Activated CD4-positive, alpha-beta T cell treated with anti-CD3 and anti-CD28 coated beads for 36 hours (primary cell): ENCODE measurements around the gene ARV1. TPM values are rescaled to one million over a fixed set of nuclear protein-coding genes. Genes with fewer than 3 reads are reported as not detected.
"Not testable (repeated sequence)": the region's sequence is repeated elsewhere in the genome, so short reads cannot be mapped to it uniquely, and the experiment has no call there.

Source experiments
- ATAC-seq: fragments of 200-7000 bp; cut with Tn5 transposase; one replicate; pipeline ENCODE4 v1.10.0; 2021; ENCODE audit warnings: mild to moderate bottlenecking, moderate library complexity
- CTCF ChIA-PET: fragments of 350-600 bp; sonication (Branson Sonifier 250); formaldehyde crosslinking; loops from one replicate; lab custom pipeline; 2021; ENCODE audit warnings: antibody characterized with exemption; lab: Charles Lee
- POLR2A ChIA-PET: fragments of 350-600 bp; sonication (Branson Sonifier 250); formaldehyde crosslinking; loops from one replicate; lab custom pipeline; 2021; ENCODE audit warnings: antibody characterized with exemption, inconsistent platforms; lab: Charles Lee
- DNase-seq: peaks from one replicate; pipeline ENCODE4 v3.0.0-alpha.2; 2020
- H3K27ac Mint-ChIP-seq: one replicate; pipeline ENCODE4 v1.8.0; 2021; ENCODE audit warnings: mixed read lengths
- H3K27me3 Mint-ChIP-seq: one replicate; pipeline ENCODE4 v1.8.0; 2021; ENCODE audit warnings: mixed read lengths
- H3K36me3 Mint-ChIP-seq: one replicate; pipeline ENCODE4 v1.8.0; 2021; ENCODE audit warnings: low read depth, mixed read lengths
- H3K4me1 Mint-ChIP-seq: one replicate; pipeline ENCODE4 v1.8.0; 2021; ENCODE audit warnings: mixed read lengths
- H3K4me3 Mint-ChIP-seq: one replicate; pipeline ENCODE4 v1.8.0; 2021; ENCODE audit warnings: mild to moderate bottlenecking, moderate library complexity, mixed read lengths
- H3K9me3 Mint-ChIP-seq: one replicate; pipeline ENCODE4 v1.8.0; 2021; ENCODE audit warnings: low read depth, mixed read lengths
- intact Hi-C, 2 experiments: fragments of 100-400 bp; cut with DNase I in 1 of 2; cut with micrococcal nuclease in 1 of 2; formaldehyde crosslinking; loops; one replicate each; pipeline versions ENCODE4 v1.14.2 to v1.15.1; 2022 to 2024; cut with DNase I, micrococcal nuclease
- total RNA-seq, 2 experiments: library from RNA; stranded (reverse); gene quantifications; one replicate each; pipeline ENCODE4 v1.2.3, GENCODE V29; 2021

ARV1 gene
- total RNA-seq, 2 experiments from 2014 or later: 16.2 to 16.9 TPM

DNA sequence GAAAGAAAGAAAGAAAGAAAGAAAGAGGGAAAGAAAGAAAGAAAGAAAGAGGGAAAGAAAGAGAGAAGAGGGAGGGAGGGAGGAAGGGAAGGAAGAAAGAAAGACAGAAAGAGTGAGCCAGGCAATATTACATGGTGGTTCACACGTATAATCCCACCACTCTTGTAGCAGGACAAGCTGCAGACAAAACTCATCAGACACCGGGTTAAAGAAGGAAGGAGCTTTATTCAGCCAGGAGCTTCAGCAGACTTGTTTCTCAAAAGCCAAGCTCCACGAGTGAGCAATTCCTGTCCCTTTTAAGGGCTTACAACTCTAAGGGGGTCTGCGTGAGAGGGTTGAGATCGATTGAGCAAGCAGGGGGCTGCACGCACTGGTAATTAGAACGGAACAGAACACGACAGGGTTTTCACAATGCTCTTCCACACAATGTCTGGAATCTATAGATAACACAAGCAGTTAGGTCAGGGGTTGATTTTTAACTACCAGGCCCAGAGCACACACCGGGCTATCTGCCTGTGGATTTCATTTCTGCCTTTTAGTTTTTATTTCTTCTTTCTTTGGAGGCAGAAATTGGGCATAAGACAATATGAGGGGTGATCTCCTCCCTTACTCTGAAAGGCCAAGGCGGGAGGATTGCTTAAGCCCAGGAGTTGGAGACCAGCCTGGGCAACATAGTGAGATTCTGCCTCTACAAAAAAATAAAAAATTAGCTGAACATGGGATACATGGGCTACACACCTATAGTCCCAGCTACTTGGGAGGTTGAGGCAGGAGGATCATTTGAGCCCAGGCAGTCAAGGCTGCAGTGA, 67.2 kb downstream of the ARV1 start:
- ATAC-seq, intact Hi-C loops, H3K4me3 Mint-ChIP-seq, H3K27ac Mint-ChIP-seq, DNase-seq, H3K36me3 Mint-ChIP-seq, H3K9me3 Mint-ChIP-seq: not testable (repeated sequence)
- Mint-ChIP-seq H3K27me3 (peaks cover 13% of the 10 kb centered on the region), H3K4me1 (peaks cover 12% of the 10 kb centered on the region)
- ChIA-PET CTCF (interaction anchor here (0.6 to 1.0 kb wide), 3 partner anchors 8 to 19 kb away, joined by 3 to 4 read pairs (median 3); no protein-coding TSS in a partner anchor), POLR2A (interaction anchor here (0.6 kb wide), 1 partner anchor 22 kb away, joined by 3 read pairs; no protein-coding TSS in a partner anchor)

DNA sequence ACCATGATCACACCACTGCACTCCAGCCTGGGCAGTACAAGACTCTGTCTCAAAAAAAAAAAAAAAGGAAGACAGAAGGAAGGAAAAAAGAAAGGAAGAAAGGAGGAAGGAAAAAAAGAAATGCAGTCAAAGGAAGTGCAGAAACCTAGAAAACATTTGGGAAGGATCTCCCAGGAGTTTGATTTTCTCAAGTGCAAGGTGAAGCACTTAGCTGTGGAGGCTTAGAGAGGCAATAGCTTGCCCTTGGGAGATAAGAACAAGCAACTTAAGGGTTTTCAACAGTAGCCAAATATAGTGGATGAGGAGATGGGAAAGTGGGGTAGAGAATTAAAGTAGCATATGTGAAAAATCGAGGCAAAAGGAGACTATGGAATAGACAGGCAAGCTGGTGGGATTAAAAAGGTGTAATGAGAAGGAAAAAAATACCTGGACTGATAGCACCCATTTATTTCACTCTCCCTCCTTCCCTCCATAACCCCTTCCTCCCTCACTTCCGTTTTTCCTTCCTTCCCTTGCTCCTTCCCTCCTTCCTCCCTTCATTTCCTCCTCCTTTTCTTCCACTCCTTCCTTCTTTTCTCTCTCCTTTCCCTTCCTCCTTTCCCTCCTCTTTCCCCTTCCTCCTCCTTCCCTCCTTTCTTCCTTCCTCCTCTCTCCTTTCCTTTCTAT, 68.0 kb downstream of the ARV1 start:
- no peak overlapping the region for H3K27ac Mint-ChIP-seq
- intact Hi-C loops: no loop called here
- ChIA-PET CTCF (interaction anchor here (0.9 kb wide), 1 partner anchor 19 kb away, joined by 3 read pairs; no protein-coding TSS in a partner anchor), POLR2A (no interaction called here)
- no peak overlapping the region for H3K4me3 Mint-ChIP-seq
- no peaks in the 10 kb centered on the region for H3K9me3 Mint-ChIP-seq
- H3K27me3 Mint-ChIP-seq: peaks cover 10% of the 10 kb centered on the region
- no peaks in the 10 kb centered on the region for H3K36me3 Mint-ChIP-seq
- DNase-seq: no peak
- no peak for ATAC-seq
- H3K4me1 Mint-ChIP-seq: peaks cover 6% of the 10 kb centered on the region

DNA sequence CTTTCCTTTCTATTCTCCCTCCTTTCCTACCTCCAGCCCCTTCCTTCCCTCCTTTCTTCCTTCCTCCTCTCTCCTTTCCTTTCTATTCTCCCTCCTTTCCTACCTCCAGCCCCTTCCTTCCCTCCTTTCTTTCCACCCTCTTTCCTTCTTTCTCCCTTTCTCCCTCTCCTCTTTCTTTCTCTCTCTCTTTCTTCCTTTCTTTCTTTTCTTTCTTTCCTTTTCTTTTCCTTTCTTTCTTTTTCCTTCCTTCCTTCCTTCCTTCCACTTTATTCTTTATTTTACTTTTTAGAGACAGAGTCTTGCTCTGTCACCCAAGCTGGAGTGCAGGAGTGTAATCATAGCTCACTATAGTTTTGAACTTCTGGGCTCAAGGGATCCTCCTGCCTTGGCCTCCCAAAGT, 68.6 kb downstream of the ARV1 start:
- peaks cover 10% of the 10 kb centered on the region for H3K27me3 Mint-ChIP-seq
- H3K4me1 Mint-ChIP-seq, POLR2A ChIA-PET, CTCF ChIA-PET, H3K36me3 Mint-ChIP-seq, H3K4me3 Mint-ChIP-seq, H3K27ac Mint-ChIP-seq, H3K9me3 Mint-ChIP-seq, intact Hi-C loops, DNase-seq, ATAC-seq: not testable (repeated sequence)

DNA sequence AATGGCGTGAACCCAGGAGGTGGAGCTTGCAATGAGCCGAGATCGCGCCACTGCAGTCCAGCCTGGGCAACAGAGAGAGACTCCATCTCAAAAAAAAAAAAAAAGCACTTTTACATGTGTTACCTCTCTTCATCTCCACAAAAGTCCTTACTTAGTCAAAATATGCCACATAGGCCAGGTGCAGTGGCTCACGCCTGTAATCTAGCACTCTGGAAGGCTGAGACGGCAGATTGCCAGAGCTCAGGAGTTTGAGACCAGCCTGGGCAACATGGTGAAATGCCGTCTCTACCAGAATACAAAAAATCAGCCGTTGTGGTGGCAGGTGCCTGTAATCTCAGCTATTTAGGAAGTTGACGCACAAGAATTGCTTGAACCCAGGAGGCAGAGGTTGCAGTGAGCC, 69.5 kb downstream of the ARV1 start:
- H3K27me3 Mint-ChIP-seq: peaks cover 10% of the 10 kb centered on the region
- H3K4me3 Mint-ChIP-seq, intact Hi-C loops, H3K9me3 Mint-ChIP-seq, H3K36me3 Mint-ChIP-seq, H3K27ac Mint-ChIP-seq, POLR2A ChIA-PET, ATAC-seq, CTCF ChIA-PET, DNase-seq: not testable (repeated sequence)
- H3K4me1 Mint-ChIP-seq: peaks cover 12% of the 10 kb centered on the region

DNA sequence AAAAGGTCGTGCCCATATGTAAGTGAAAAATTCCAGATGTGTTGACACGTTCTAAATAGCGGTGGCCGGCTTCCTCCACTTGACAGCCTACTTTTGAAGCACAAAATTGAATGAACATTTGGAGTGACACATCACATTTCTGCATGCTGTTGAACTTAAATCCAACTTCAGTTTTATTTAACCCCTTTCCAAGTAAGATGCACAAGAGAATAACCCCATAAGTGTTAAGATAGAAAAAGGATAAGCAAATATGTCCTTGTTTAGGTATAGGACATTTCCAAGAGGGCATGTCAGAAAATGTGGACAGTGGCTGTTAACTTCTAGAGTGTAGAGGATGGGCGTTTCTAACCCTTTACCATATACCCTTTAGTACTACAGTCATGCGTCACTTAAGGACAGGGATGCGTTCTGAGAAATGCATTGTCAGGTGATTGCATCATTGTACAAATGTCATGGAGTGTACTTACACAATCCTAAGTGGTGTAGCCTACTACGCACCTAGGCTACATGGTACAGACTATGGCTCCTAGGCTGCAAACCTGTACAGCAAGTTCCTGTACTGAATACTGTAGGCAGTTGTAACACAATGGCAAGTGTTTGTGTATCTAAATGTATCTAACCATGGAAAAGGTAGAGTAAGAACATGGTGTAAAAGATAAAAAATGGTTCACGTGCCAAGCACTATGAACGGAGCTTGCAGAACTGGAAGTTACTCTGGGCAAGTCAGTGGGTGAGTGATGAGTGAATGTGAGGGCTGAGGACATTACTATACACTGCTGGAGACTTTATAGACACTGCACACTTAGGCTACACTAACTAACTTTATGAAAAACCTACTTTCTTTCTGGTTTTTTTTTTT, 70.5 kb downstream of the ARV1 start:
- DNase-seq (no peak), ATAC-seq (no peak)
- POLR2A ChIA-PET: no interaction called here
- Mint-ChIP-seq H3K36me3 (no peaks in the 10 kb centered on the region), H3K4me3 (no peak overlapping the region), H3K27me3 (peaks cover 10% of the 10 kb centered on the region), H3K27ac (no peak overlapping the region), H3K4me1 (peaks cover 17% of the 10 kb centered on the region), H3K9me3 (no peaks in the 10 kb centered on the region)
- intact Hi-C loops: no loop called here
- CTCF ChIA-PET: no interaction called here

Other genes starting within 250 kb of the ARV1 start
- not detected for gene CAPN9, start 231.7 kb upstream of the ARV1 start, total RNA-seq
- 1 to 10 TPM; 5.8 to 6.9 TPM for gene C1orf198, start 110.6 kb upstream of the ARV1 start, total RNA-seq
- gene TTC13, start 233 bp upstream of the ARV1 start, total RNA-seq: 10 to 100 TPM; 13.6 to 16.2 TPM
- gene FAM89A, start 61.2 kb downstream of the ARV1 start, total RNA-seq: 10 to 100 TPM; 14.5 to 14.9 TPM
- not detected for gene TRIM67, start 183.0 kb downstream of the ARV1 start, total RNA-seq